NCI-H1436 treated with DMSO at 0.1 percent for 48 hours (cell line): ENCODE data around the gene CRYBG2.
"Not testable (repeated sequence)": the region's sequence is repeated elsewhere in the genome, so short reads cannot be mapped to it uniquely, and the experiment has no call there.

ENCODE experiments used
- DNase-seq: peaks from one replicate; lab custom pipeline; 2025; lab: John Stamatoyannopoulos, UW

Gene CRYBG2

DNA sequence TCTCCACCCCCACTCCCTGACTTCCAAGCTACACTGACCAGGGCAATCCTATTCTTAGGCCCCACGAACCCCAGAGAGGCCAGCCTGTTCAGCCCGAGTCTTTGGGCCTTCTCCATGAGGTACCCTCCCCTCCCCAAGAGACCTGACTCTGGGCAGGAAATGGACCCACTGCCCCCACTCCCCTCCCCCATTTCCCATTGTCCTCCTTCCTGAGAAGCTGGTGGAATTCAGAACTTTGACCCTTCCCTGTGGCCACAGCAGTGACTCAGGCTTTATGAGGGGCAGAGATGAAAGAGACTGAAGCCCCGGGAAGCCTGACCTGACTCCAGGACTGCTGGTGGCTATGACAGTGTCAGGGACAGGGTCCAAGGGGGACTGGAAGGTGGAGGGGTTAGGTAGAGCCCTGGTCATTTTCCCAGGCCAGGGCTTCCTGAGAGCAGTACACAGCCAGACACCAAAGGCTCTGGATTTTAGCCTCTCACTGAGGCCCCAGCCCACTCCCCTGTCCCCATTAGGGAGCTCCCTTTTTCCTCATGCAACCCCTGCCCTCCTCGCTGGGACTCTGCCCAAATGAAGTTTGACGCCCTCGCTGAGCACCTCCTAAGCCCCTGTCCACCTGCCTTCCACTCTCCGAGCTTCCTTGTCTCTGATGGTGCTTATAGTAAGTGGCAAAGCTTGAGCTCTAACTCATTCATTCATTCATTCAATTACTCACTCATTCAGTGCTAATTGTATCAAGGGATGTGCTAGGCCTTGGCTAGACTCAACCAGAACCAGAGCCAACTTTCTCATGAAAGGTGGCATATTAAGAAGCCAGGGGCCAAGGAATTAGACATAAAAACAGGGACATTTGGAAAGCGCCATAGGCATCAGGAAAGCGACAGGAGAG lies 3.0 kb downstream of the CRYBG2 start:
- DNase-seq: no peak

DNA sequence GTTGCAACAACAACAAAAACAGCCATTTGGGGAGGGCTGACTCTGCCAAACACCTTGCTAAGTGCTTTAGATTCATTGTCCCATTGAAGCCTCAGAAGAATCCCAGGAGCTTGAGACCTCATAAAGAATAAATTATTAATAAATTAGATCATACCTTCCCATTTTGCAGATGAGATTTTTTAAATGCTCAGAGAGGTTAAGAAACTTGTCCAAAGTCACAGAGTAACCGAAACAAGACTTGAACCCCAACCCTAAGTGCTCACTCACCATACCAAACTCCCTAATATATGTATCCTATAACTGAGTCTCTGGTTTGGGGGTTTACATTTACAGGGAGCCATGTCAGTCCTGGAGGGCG lies 3.6 kb downstream of the CRYBG2 start:
- no peak for DNase-seq

DNA sequence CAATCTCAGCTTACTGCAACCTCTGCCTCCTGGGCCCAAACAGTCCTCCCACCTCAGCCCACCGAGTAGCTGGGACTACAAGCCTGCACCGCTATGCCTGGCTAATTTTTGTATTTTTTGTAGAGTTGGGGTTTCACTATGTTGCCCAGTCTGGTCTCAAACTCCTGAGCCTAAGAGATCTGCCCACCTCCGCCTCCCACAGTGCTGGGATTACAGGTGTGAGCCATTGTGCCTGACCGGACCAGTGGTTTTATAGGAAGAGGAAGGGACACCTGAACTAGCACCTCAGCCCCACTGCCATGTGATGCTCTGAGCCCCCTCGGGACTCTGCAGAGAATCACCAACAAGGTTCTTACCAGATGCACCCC lies 4.1 kb downstream of the CRYBG2 start:
- no peak for DNase-seq

DNA sequence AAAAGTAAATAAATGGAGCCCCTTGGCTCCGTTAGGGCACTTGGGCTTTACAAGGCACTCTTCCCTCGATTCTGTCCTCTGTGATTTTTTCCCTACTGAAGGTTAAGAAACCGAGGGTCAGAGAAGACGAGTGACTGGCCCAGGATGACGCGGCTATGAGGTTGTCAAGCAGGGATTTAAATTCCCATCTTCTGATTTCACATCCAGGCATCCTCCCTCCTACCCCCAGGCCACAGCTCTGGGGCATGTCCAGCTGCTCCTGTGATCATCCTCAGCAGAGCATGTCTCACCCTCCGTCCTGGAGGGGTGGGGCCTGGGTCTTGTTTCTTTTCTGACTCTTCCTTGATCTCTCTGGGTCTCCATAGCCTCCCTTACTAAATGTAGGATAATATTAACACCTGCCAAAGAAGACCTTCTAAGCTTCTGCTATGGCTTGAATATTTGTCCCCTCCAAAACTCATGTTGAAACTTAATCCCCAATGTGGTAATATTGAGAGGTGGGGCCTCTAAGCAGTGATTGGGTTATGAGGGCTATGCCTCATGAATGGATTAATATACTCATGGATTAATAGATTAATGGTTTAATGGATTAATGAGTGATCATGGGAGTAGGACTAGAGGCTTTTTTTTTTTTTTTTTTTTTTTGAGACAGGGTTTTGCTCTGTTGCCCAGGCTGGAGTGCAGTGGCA lies 4.6 kb downstream of the CRYBG2 start:
- no peak for DNase-seq

DNA sequence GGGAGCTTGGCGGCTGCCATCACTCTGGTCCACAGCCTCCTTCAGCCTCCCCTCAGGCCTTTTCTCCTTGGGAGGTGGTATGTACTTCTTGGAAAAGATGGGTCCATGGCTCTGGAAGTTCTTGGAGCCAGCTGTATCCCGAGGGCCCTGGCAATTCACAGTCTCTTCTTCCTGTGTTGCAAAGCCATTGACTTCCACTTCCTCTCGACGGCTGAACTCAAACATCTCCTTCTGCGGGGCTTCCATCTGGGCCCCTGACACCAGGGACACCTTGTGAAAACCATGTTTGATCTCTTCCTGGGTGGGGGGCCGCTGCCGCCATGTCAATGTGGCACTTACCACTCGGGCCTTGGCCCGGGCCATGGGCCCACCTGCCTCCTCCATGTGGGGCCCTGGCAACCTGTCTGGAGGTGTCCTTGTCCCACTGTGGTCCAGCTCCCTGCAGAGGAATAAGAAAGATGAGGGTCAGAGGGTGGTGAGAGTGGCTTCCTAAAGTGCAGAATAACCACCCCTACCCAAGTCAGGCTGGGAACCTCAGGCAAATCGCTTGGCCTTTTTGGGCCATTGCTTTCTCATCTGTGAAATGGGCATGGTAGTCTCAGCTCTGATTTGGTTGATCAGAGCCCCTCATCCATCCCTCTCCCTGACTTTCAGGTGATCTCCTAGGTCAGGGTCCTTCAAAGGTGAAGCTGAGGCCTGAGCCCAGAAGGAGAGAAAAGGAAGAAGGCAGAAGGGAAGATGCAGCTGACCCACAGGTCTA lies 7.5 kb downstream of the CRYBG2 start:
- no peak for DNase-seq

DNA sequence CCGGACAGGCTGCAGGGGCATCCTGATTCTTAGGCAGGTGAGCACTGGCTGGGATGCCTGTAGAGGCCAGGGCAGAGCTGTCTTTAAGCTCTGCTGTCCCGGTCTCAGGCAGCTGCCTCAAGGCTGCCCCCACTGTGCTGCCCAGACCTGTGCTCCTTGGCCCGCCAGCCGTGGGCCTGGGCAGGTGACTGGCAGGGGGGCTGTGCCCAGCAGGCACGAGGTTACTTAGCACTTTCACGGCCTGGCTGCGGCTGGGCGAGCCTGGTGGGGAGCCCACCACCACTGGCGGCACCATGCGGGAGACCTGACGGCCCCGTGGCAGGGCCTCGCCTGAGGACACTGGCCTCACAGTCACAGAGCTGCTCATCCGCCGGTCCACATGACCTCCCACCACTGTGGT lies 8.2 kb downstream of the CRYBG2 start:
- DNase-seq: no peak

DNA sequence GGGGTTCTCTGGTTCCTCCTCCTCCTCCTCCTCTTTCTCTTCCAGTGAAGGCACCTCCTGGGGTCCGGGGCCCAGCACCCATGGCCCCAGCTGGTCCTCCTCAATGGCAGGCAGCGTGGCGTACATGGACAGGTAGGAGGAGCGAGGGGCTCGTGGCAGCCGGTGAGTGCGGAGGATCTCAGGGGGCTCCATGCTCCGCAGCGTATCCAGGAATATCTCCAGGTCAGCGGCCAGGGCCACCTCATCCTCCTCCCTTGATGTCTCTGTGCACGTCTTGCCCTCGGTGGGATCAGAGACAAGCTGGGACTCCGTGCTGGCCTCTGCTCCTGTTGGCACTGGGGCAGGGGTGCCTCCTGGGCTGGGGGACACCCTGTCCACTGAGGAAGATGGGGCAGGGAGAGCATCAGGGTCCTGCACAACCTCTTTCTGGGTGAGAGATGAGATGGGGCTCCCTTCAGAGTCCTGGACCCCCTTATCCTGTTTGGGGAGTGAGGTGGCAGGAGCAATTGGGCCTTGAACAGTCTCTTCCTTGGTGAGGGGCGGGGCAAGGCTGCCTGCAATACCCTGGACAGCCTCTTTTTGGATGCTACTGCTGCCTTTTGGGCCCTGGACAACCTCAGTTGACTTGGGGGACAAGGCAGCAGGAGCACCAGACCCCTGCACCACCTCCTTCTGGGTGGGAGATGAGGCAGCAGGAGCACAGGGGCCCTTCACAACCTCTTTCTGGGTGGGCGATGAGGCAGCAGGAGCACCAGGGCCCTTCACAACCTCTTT lies 9.6 kb downstream of the CRYBG2 start:
- DNase-seq: no peak

DNA sequence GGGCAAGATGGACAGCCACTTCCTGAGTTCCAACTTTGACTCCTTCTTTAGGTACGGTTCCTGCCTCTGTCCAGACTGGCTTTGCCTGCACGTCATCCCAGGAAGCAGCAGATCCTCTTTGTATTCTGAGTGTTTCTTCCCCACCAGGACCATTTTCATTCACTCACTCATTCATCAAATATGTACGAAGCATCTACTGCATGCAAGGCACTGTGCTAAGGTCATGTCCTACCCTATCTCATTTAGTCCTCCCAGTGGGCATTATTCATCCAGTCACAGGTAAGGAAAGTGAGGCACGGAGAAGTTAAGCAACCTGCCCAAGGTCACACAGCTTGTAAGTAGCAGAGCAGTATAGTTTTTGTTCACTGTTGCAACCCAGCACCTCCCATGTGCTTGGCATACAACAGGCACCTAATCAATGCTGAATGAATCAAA lies 13.9 kb downstream of the CRYBG2 start:
- no peak for DNase-seq

DNA sequence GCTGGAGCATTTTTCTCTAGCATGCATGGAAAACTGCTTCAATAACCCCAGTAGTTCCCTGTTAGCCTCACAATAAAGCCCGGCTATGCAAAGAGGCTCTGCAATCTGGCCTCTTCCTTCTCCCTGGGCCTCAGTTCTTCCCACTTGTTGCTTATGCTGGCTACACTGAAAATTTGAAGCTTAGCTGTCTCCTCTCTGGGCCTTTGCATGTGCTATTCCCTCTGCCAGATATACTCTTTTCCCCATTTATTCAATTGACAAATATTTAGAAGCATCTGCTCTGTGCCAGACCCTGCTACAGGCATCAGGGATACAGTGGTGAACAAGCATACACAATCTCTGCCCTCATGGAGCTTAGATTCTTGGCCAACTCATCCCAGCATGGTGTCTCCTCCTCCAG lies 15.3 kb downstream of the CRYBG2 start:
- DNase-seq: no peak

DNA sequence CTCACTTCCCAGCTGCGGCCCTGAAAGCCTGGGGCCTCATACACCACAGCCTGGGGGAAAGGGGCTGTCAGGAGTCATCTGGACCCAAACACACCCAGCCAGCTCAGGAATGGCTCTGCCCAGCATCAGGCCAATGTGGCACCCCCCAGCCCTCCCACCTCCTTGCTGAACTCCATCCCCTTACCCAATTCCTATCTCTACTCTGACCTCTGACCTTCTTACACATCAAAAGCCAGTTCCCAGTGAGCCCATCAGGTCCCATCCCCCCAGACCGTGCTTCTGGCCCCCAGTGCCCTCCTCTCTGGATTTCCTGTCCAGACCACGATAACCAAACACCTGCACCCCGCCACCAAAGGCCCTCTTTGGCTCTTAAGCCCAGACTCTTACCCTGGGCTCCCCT lies 16.3 kb downstream of the CRYBG2 start:
- DNase-seq: no peak

DNA sequence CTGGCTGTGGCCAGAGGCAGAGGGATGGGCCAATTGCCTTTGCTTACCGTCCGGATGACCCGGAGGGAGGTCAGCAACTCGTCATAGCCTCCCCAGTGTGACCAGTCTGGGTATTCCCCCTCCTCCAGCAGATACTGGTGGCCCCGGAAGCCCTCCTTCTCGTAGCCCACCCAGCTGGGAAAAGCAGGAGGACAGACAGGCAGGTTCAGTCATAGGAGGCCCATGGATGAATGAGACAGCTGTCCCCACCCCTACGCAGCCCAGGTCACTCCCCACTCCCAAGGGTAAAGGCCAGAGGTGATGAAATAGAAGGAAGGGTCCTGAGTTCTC lies 16.8 kb downstream of the CRYBG2 start:
- DNase-seq: no peak

DNA sequence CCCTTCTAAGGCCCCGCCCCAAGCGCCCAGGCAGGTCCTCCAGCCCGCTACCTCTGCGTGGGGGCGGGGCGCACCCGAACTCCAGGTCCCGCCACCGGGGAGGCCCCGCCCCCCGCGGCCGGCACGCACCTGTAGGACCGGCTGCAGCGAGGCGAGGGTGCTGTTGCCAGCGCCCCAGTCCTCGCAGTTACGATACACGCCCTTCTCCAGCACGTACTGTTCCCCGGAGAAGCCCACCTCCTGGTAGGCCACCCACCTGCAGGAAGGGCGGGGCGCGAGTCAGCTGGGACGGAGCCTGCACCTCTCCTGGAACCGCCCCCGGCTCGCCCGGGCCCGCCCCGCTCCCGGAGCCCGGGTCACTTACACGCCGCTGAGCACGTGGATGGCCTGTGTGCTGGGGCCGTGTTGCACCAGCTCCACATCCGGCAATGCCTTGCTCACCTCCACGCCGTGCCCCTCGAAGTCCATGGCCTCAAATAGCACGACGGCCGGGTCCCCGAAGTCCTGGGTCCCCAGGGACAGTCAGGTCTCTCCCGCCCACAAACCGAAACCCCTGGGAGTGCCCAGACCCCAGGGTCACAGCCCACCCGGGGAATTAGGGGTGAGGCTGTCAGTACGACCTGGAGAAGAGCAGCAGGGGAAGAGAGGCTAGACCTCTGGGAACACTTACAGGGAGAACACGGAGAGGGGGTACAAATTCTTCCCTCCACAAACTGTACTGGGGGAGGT lies 17.3 kb downstream of the CRYBG2 start:
- peak; percentile 66 for DNase-seq

DNA sequence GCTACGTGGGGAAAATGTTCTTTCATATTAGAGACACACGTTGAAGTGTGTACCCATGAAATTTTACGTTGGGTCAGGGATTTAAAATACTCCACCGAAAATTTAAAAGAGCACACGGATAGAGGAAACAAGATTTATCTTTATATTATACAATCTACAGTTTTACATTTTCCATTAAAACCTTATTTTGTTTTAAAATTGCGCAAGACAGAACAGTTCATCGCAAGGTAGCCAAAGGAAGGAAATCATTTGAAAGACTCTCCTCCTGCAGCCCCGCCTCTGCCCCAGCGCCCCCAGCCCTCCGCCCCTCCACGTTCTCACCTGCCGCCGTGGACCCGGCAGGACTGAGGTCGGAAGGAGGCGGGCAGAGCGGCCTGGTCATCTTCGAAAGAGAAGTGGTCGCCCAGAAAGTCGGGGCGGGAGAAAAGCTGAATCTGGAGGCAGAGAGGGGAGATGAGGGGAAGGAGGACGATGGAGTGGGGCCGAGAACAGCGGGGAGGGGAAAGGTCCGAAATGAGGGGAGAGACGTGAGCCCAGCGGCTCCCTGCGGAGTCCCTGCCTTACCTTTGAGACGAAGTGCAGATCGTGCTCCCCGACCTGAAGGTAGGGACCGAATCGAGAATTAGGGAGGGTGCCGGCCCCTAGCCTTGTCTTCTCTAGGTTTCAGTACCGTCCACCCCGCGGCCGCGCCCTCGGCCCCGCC lies 18.0 kb downstream of the CRYBG2 start:
- no peak for DNase-seq

DNA sequence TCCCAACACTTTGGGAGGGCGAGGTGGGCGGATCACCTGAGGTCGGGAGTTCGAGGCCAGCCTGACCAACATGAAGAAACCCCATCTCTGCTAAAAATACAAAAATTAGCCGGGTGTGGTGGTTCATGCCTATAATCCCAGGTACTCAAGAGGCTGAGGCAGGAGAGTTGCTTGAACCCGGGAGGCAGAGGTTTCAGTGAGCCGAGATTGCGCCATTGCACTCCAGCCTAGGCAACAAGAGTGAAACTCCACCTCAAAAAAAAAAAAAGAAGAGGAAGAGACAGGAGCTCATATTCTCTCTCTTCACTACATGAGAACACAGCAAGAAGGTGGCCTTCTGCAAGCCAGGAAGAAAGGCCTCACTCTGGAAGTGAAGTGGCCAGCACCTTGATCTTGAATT lies 20.6 kb downstream of the CRYBG2 start:
- not testable (repeated sequence) for DNase-seq

DNA sequence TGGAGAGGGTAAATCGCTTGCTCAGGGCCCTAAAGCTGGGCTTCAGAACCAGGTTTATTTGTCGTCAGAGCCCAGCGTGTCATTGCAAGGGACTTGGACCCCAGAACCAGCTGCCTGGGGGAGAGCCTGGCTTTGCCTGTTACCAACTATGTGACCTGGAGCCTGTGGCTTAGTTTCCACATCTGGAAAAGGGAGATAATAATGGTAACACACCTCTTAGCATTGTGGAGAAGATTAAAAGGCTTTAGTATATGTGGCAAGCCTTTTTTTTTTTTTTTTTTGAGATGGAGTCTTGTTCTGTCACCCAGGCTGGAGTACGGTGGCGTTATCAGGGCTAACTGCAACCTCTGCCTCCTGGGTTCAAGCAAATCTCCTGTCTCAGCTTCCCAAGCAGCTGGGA lies 23.7 kb downstream of the CRYBG2 start:
- DNase-seq: no peak

DNA sequence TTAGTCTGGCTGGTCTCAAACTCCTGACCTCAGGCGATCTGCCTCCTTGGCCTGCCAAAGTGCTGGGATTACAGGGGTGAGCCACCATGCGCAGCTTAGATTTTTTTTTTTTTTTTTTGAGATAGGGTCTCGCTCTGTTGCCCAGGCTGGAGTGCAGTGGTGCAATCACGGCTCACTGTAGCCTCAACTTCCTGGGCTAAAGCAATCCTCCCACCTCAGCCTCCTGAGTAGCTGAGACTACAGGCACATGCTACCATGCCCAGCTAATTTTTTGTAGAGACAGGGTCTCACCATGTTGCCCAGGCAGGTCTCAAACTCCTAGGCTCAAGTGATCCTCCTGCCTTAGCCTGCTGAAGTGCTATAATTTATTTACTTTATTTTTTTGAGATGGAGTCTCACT lies 24.6 kb downstream of the CRYBG2 start:
- not testable (repeated sequence) for DNase-seq

DNA sequence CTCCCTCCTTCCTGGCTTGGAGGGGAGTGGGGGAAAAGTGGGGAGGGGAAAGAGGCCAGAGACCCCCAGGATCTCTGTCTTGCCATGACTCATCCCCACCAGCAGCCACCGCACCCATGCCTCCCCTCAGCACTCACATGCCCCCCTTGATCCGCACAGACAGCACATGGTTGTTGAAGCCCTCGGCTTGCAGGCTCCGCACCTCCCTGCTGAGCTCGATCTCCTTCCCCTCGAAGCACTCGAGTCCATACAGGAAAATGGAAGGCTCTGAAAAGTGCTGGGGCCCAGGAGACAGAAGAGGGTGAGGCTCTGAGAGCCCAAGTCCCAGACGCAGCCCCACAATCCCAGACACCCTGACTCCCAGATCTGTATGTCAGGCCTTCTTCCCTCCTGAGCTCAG lies 25.3 kb downstream of the CRYBG2 start:
- no peak for DNase-seq

DNA sequence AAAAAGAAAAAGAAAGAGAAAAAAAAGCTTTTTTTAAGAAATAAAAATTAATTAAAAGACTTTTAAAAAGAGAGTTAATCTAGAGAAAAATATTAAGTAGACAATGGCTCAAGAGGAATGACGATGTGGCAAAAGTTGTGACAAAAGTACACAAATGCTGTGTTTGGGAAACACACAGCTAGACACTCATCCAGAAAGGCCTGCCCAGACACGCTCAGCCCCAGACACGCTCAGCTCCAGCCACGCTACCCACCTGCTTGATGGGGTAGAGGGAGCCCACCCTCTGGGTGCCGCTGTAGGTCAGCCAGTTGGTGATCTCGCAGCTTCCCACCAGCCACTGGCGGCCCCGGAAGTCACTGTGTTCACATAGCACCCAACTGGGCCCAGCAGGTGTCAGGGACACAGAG lies 26.0 kb downstream of the CRYBG2 start:
- DNase-seq: no peak

DNA sequence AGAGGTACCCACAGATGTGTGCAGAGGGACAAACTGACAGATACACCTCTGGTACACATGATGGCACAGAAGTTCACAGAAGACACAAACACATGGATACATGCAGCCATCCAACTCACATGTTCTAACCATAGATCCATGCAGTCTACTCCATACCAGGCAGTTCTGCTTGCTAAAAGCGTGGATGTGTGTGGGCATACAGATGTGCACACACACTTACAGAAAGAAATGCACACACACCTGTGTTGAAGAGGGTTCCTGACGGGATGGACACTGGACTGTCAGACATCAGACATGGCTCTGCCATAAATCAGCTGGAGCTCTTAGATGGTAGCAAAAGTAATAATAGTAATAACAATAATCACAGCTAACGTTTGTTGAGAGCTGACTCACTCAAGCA lies 29.4 kb downstream of the CRYBG2 start:
- DNase-seq: no peak

DNA sequence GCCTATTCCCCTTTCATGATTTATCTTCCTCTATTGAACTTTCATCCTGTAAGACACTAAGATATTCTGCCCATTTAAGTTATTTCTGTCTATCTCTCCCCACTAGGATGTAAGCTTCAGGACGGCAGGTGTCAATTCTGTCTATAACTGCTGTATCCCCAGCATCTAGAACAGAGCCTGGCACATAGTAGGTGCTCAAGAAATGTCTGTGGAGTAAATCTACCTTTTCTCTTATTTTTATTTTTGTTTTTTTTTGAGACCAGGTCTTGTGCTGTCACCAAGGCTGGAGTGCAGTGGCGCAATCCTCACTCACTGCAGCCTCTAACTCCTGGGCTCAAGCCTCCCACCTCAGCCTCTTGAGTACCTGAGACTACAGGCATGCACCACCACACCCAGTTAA lies 30.5 kb downstream of the CRYBG2 start:
- no peak for DNase-seq

DNA sequence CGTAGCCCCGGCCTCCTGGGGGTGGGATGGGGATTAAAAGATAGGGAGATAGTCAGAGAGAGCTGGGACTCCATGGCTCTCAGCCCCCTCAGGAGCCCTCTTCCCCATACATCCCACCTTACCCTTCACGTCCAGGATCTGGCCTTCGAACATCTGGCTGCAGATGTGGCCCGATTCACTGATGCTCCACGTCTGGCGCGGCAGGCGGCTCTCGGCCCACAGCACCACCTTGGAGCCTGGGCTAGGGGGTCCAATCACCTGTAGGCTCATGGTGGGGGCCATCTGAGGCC lies 31.9 kb downstream of the CRYBG2 start:
- DNase-seq: no peak
